ENCODE measurements around the gene STARD5.

GRCh38 chr15:81270188-81270587, 53.8 kb downstream of the STARD5 start:
- TF ChIP-seq CTCF (IDR thresholded peaks at IDR 0.05) (no peak), POLR2A (IDR thresholded peaks at IDR 0.05) (no peak)
